H1 (cell line): Measurements from ENCODE around the gene NOP16. TPM values are rescaled to one million over a fixed set of nuclear protein-coding genes. Genes with fewer than 3 reads are reported as not detected.

Source experiments
- CTCF ChIA-PET: fragments of 300-600 bp; sonication (Branson Sonifier 250); formaldehyde crosslinking; loops from one replicate; lab custom pipeline; 2021; ENCODE audit not compliant: partially characterized antibody; lab: Charles Lee
- POLR2A ChIA-PET: fragments of 300-600 bp; sonication (Branson Sonifier 250); formaldehyde crosslinking; loops from one replicate; lab custom pipeline; 2021; ENCODE audit warnings: inconsistent platforms; ENCODE audit not compliant: partially characterized antibody; lab: Charles Lee
- DNase-seq, 2 experiments: peaks; one replicate each; pipeline versions ENCODE4 v3.0.0 to v3.0.0-alpha.2; 2010 to 2022; ENCODE audit warnings: low spot score in 2 of 2, low read depth in 1 of 2, mixed read lengths in 1 of 2
- FAIRE-seq: peaks from 2 replicates; lab custom pipeline; 2011; peaks lifted over from hg19 to GRCh38; lab: Jason Lieb, UNC
- H2AFZ ChIP-seq: 2 replicates; pipeline ENCODE4 v1.8.1; 2012; ENCODE audit warnings: low read length, inconsistent platforms
- H2AK5ac ChIP-seq: 2 replicates; pipeline ENCODE4 v1.6.1; 2013; ENCODE audit warnings: low read depth, low read length
- H2BK120ac ChIP-seq: replicated peaks from 2 replicates; pipeline ENCODE3; 2013; ENCODE audit warnings: low read depth, low read length, inconsistent platforms
- H2BK12ac ChIP-seq: 2 replicates; pipeline ENCODE4 v1.6.1; 2013; ENCODE audit warnings: low read depth, low read length
- H2BK15ac ChIP-seq: 2 replicates; pipeline ENCODE4 v1.6.1; 2013; ENCODE audit warnings: low read length
- H2BK20ac ChIP-seq: 2 replicates; pipeline ENCODE4 v1.6.1; 2013; ENCODE audit warnings: low read length
- H2BK5ac ChIP-seq: 2 replicates; pipeline ENCODE4 v1.6.1; 2013; ENCODE audit warnings: low read depth, low read length
- H3K14ac ChIP-seq: 2 replicates; pipeline ENCODE4 v1.6.1; 2013; ENCODE audit warnings: inconsistent platforms; ENCODE audit not compliant: insufficient read length
- H3K18ac ChIP-seq: 2 replicates; pipeline ENCODE4 v1.6.1; 2013; ENCODE audit warnings: low read length; ENCODE audit errors: extremely low read depth
- H3K23ac ChIP-seq: 2 replicates; pipeline ENCODE4 v1.6.1; 2013; ENCODE audit warnings: inconsistent platforms; ENCODE audit not compliant: insufficient read length
- H3K23me2 ChIP-seq: 2 replicates; pipeline ENCODE4 v1.6.1; 2013; ENCODE audit warnings: low read depth, low read length
- H3K27ac ChIP-seq: 2 replicates; pipeline ENCODE4 v1.6.1; 2011; ENCODE audit warnings: low read depth, low read length, inconsistent platforms
- H3K27me3 ChIP-seq, 4 experiments: replicated peaks in 1 of 4; 1 replicate in 1 of 4; 2 replicates in 3 of 4; pipeline versions ENCODE4 v1.6.1 to v1.8.1; 2011 to 2013; ENCODE audit warnings: low read length in 3 of 4, mild to moderate bottlenecking in 3 of 4, inconsistent platforms in 2 of 4, mixed read lengths in 2 of 4, moderate library complexity in 1 of 4; ENCODE audit not compliant: control insufficient read depth in 3 of 4, insufficient read depth in 3 of 4; ENCODE audit errors: extremely low read depth in 1 of 4
- H3K36me3 ChIP-seq, 4 experiments: 2 replicates each; pipeline versions ENCODE4 v1.6.1 to v1.8.1; 2011 to 2013; ENCODE audit warnings: mild to moderate bottlenecking in 4 of 4, low read length in 3 of 4, moderate library complexity in 2 of 4, control low read depth in 1 of 4, inconsistent platforms in 1 of 4; ENCODE audit not compliant: insufficient read depth in 4 of 4, control insufficient read depth in 2 of 4
- H3K4ac ChIP-seq: replicated peaks from 2 replicates; pipeline ENCODE3; 2013; ENCODE audit warnings: low read length, low read depth, mixed read lengths, inconsistent platforms; ENCODE audit not compliant: insufficient read length
- H3K4me1 ChIP-seq, 4 experiments: replicated peaks in 1 of 4; 1 replicate in 1 of 4; 2 replicates in 3 of 4; pipeline versions ENCODE4 v1.6.1 to v1.8.1; 2011 to 2013; ENCODE audit warnings: low read length in 3 of 4, inconsistent platforms in 2 of 4, mixed read lengths in 1 of 4; ENCODE audit not compliant: insufficient read depth in 4 of 4, control insufficient read depth in 3 of 4
- H3K4me2 ChIP-seq, 2 experiments: 2 replicates each; pipeline versions ENCODE4 v1.6.1 to v1.8.1; 2011 to 2013; ENCODE audit warnings: low read depth in 2 of 2, low read length in 2 of 2, control low read depth in 1 of 2, inconsistent platforms in 1 of 2, mild to moderate bottlenecking in 1 of 2; ENCODE audit not compliant: insufficient read depth in 1 of 2
- H3K4me3 ChIP-seq, 4 experiments: fragments of 200-600, 300-600 bp in 1 of 4; sonication (generic), shearing (Covaris generic), sonication (Bioruptor Twin) in 1 of 4; 2 replicates each; pipeline versions ENCODE4 v1.5.1 to v1.8.1; 2011 to 2016; ENCODE audit warnings: low read length in 4 of 4, low read depth in 3 of 4, control low read depth in 2 of 4, inconsistent platforms in 2 of 4, mild to moderate bottlenecking in 2 of 4, mixed read lengths in 1 of 4, moderate library complexity in 1 of 4; ENCODE audit not compliant: insufficient read depth in 2 of 4; ENCODE audit errors: extremely low read depth in 1 of 4
- H3K56ac ChIP-seq: replicated peaks from 2 replicates; pipeline ENCODE3; 2013; ENCODE audit warnings: low read depth, mild to moderate bottlenecking, mixed read lengths, low read length, inconsistent platforms; ENCODE audit not compliant: insufficient read length
- H3K79me1 ChIP-seq: 2 replicates; pipeline ENCODE4 v1.6.1; 2013; ENCODE audit warnings: low read depth, low read length, control low read depth
- H3K79me2 ChIP-seq, 2 experiments: 2 replicates each; pipeline versions ENCODE4 v1.6.1 to v1.8.1; 2012 to 2013; ENCODE audit warnings: low read length in 2 of 2, mild to moderate bottlenecking in 2 of 2, inconsistent platforms in 1 of 2; ENCODE audit not compliant: insufficient read depth in 2 of 2, control insufficient read depth in 1 of 2
- H3K9ac ChIP-seq, 4 experiments: replicated peaks in 1 of 4; 1 replicate in 1 of 4; 2 replicates in 3 of 4; pipeline versions ENCODE4 v1.6.1 to v1.8.1; 2011 to 2013; ENCODE audit warnings: low read depth in 3 of 4, low read length in 3 of 4, control low read depth in 2 of 4, mild to moderate bottlenecking in 2 of 4, moderate library complexity in 2 of 4, inconsistent platforms in 1 of 4; ENCODE audit errors: extremely low read depth in 1 of 4
- H3K9me3 ChIP-seq, 2 experiments: 2 replicates each; pipeline versions ENCODE4 v1.6.1 to v1.8.1; 2012 to 2013; ENCODE audit warnings: mild to moderate bottlenecking in 2 of 2, moderate library complexity in 2 of 2, control low read depth in 1 of 2, inconsistent platforms in 1 of 2, low read depth in 1 of 2, low read length in 1 of 2, mixed read lengths in 1 of 2; ENCODE audit not compliant: insufficient read depth in 2 of 2
- H4K20me1 ChIP-seq, 2 experiments: replicated peaks in 1 of 2; 2 replicates each; pipeline versions ENCODE3 to v1.8.1; 2011 to 2013; ENCODE audit warnings: inconsistent platforms in 2 of 2, low read length in 2 of 2, mild to moderate bottlenecking in 1 of 2; ENCODE audit not compliant: insufficient read depth in 2 of 2, control insufficient read depth in 1 of 2
- H4K5ac ChIP-seq: 2 replicates; pipeline ENCODE4 v1.6.1; 2013; ENCODE audit warnings: low read length, low read depth, mixed read lengths, inconsistent platforms; ENCODE audit not compliant: insufficient read length
- H4K8ac ChIP-seq: 2 replicates; pipeline ENCODE4 v1.8.0; 2013; ENCODE audit warnings: mild to moderate bottlenecking, moderate library complexity, low read length, inconsistent platforms; ENCODE audit not compliant: insufficient read depth; ENCODE audit errors: extremely low read depth
- H4K91ac ChIP-seq: replicated peaks from 2 replicates; pipeline ENCODE3; 2013; ENCODE audit warnings: low read length, mixed read lengths, inconsistent platforms; ENCODE audit not compliant: insufficient read length
- CHD2 ChIP-seq: IDR thresholded peaks from 2 replicates; pipeline ENCODE4 v1.6.1; 2012; ENCODE audit warnings: low read length, improper control_type of control experiment
- POLR2A ChIP-seq, 2 experiments: IDR thresholded peaks; 1 replicate in 1 of 2; 2 replicates in 1 of 2; pipeline ENCODE4 v1.6.1; 2011; ENCODE audit warnings: low read depth in 2 of 2, low read length in 2 of 2, mild to moderate bottlenecking in 2 of 2; ENCODE audit errors: control extremely low read depth in 1 of 2
- RFX5 ChIP-seq: IDR thresholded peaks from 2 replicates; pipeline ENCODE4 v1.6.1; 2011; ENCODE audit warnings: low read depth, low read length, improper control_type of control experiment, borderline replicate concordance
- RNF2 ChIP-seq: fragments of 200-900, 300-1000 bp; sonication (generic); IDR thresholded peaks from 2 replicates; pipeline ENCODE4 v1.7.1; 2016; ENCODE audit warnings: borderline replicate concordance, low read depth, mild to moderate bottlenecking, antibody characterized with exemption, low read length; ENCODE audit not compliant: poor library complexity, severe bottlenecking; ENCODE audit errors: missing control alignments
- SAP30 ChIP-seq: fragments of 300-600 bp; sonication (generic); IDR thresholded peaks from 2 replicates; pipeline ENCODE4 v1.7.1; 2012; ENCODE audit warnings: low read length, moderate library complexity, mild to moderate bottlenecking, inconsistent platforms; ENCODE audit not compliant: insufficient read depth, insufficient replicate concordance
- SP2 ChIP-seq: IDR thresholded peaks from 2 replicates; pipeline ENCODE4 v1.6.1; 2012; ENCODE audit warnings: mild to moderate bottlenecking, low read length, inconsistent platforms
- SP4 ChIP-seq: IDR thresholded peaks from 2 replicates; pipeline ENCODE4 v1.6.1; 2012; ENCODE audit warnings: low read length, inconsistent platforms
- SRF ChIP-seq: IDR thresholded peaks from 2 replicates; pipeline ENCODE4 v1.6.1; 2011; ENCODE audit warnings: mild to moderate bottlenecking, low read depth, low read length, moderate library complexity
- SUZ12 ChIP-seq: fragments of 200-600 bp; sonication (generic); IDR thresholded peaks from 2 replicates; pipeline ENCODE4 v1.6.1; 2012; ENCODE audit warnings: mild to moderate bottlenecking, inconsistent platforms, low read length, moderate library complexity, mixed read lengths
- TAF1 ChIP-seq: IDR thresholded peaks from 2 replicates; pipeline ENCODE4 v1.6.1; 2011; ENCODE audit warnings: mild to moderate bottlenecking, low read depth, low read length
- TAF7 ChIP-seq: optimal IDR thresholded peaks from 2 replicates; pipeline ENCODE3; 2011; ENCODE audit warnings: low read depth, mild to moderate bottlenecking, inconsistent platforms, low read length, moderate library complexity, borderline replicate concordance
- WGBS, 2 experiments: shearing (Covaris generic) in 1 of 2; methylation state at CpG; one replicate each; pipeline versions ENCODE4 v1.1.6 to v1.1.7; 2013 to 2015; ENCODE audit warnings: low lambda C conversion rate in 2 of 2, mixed read lengths in 2 of 2, inconsistent platforms in 1 of 2, low coverage in 1 of 2, missing lambda C conversion rate in 1 of 2; ENCODE audit not compliant: insufficient replicate concordance in 2 of 2, insufficient coverage in 1 of 2, insufficient read length in 1 of 2; ENCODE audit errors: extremely low coverage in 1 of 2, missing lambda C conversion rate in 1 of 2; 5-methylcytosine and 5-hydroxymethylcytosine counted together
- polyA plus RNA-seq, 7 experiments: library from polyadenylated mRNA; depleted of rRNA in 3 of 7; stranded (reverse) in 5 of 7; unstranded in 2 of 7; fragments of >200 nt in 5 of 7; fragments of 200-250 nt in 2 of 7; gene quantifications; 1 replicate in 5 of 7; 2 replicates in 1 of 7; 4 replicates in 1 of 7; pipeline versions ENCODE4 v1.2.1 to v1.2.3, GENCODE V29; 2011 to 2013; ENCODE audit warnings: missing spikeins in 2 of 7, mixed read lengths in 2 of 7
- total RNA-seq: library from RNA; stranded (reverse); fragmentation: NEBNext Ultra II Directional; extraction: Animal tissue kit (Norgen Biotek cat#: 25700); gene quantifications from 2 replicates; pipeline ENCODE4 v1.2.1, GENCODE V29; 2021
- TF ChIP-seq, protein P1 (sequence below): IDR thresholded peaks from 2 replicates; pipeline ENCODE4 v1.6.1; 2011; ENCODE audit warnings: low read length, improper control_type of control experiment
- TF ChIP-seq, protein P2 (sequence below): IDR thresholded peaks from 2 replicates; pipeline ENCODE4 v1.6.1; 2012; ENCODE audit warnings: inconsistent platforms

NOP16 gene
- total and polyA plus RNA-seq, 2 of the 8 experiments (the other 6 are each of a cell fraction or from before 2014, with no cell fraction given): 46.9 to 65.2 TPM

DNA sequence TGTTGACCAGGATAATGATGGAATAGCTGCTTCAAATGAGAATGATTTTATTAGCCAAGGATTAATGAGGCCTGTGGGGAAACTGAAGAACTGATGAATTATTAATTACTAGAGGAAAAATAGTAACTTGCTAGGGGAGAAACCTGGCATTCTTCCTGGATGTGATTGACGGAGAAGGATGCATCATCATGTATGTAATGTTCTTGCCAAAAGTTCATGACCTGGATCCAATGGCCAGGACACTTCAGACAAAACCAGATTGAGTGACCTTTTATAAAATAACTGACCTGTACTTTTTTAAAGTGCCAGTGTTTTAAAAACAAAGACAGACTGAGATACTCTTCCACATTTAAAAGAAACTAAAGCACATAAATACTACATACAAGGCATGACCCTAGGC, 50.5 kb downstream of the NOP16 start:
- CTCF ChIA-PET: interaction anchor here (0.9 kb wide), 1 partner anchor 18 kb away, joined by 4 read pairs; no protein-coding TSS in a partner anchor
- Histone ChIP-seq H3K18ac (no peak overlapping the region), H2AFZ (no peak overlapping the region), H4K91ac (no peak overlapping the region), H3K14ac (no peak overlapping the region), H3K4ac (no peak overlapping the region), H3K4me3 (no peak overlapping the region), H3K9ac (no peak overlapping the region), H2BK20ac (no peak overlapping the region), H3K56ac (no peak overlapping the region), H2BK120ac (no peak overlapping the region), H3K9me3 (no peaks in the 10 kb centered on the region), H3K79me2 (no peaks in the 10 kb centered on the region), H2BK15ac (no peak overlapping the region), H4K8ac (no peak overlapping the region), H3K23ac (no peak overlapping the region), H3K4me2 (no peak overlapping the region), H2BK5ac (no peak overlapping the region), H3K27ac (no peak overlapping the region), H3K27me3 (no peaks in the 10 kb centered on the region), H2BK12ac (no peak overlapping the region), H3K23me2 (no peaks in the 10 kb centered on the region), H3K4me1 (no peaks in the 10 kb centered on the region), H4K20me1 (no peaks in the 10 kb centered on the region), H3K36me3 (peaks cover 0 to 11% (median 4%) of the 10 kb centered on the region in 4 experiments; a peak in 5 of 8 replicates), H2AK5ac (no peak overlapping the region), H3K79me1 (no peaks in the 10 kb centered on the region), H4K5ac (no peak overlapping the region)
- no peak for DNase-seq
- POLR2A ChIA-PET: no interaction called here
- FAIRE-seq: no peak
- WGBS, 2 experiments: 100% methylated on average over 1 of the region's 1 CpG; no CpG with 5 or more reads in 1 of the 2 experiments
- TF ChIP-seq TAF7 (no peak), RFX5 (no peak), SRF (no peak), SP2 (no peak), SP4 (no peak), SAP30 (no peak), TAF1 (no peak), CHD2 (no peak), POLR2A (IDR thresholded peaks at IDR 0.05; ENCODE audit: control extremely low read depth in 1 of 2, low read depth in 2 of 2, low read length in 2 of 2) (no peak), SUZ12 (no peak), RNF2 (no peak)
- TF ChIP-seq, protein P1, sequence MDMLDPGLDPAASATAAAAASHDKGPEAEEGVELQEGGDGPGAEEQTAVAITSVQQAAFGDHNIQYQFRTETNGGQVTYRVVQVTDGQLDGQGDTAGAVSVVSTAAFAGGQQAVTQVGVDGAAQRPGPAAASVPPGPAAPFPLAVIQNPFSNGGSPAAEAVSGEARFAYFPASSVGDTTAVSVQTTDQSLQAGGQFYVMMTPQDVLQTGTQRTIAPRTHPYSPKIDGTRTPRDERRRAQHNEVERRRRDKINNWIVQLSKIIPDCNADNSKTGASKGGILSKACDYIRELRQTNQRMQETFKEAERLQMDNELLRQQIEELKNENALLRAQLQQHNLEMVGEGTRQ: no peak
- TF ChIP-seq, protein P2, sequence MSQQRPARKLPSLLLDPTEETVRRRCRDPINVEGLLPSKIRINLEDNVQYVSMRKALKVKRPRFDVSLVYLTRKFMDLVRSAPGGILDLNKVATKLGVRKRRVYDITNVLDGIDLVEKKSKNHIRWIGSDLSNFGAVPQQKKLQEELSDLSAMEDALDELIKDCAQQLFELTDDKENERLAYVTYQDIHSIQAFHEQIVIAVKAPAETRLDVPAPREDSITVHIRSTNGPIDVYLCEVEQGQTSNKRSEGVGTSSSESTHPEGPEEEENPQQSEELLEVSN: no peak
